Activated T-helper 2 cell treated with anti-CD3 and anti-CD28 coated beads, Interferon-gamma antibody, Interleukin-2, Interleukin-4, amounts not matched to agents 10 μg/mL and 5 μg/mL and 100 μg/mL, durations not matched to agents 14 hours and 24 hours and 36 hours (primary cell): ENCODE results near the gene RGS3. TPM values are rescaled to one million over a fixed set of nuclear protein-coding genes. Genes with fewer than 3 reads are reported as not detected.

Experiments used
- DNase-seq: peaks from one replicate; pipeline ENCODE4 v3.0.0; 2021; ENCODE audit warnings: low spot score
- H3K27ac Mint-ChIP-seq: one replicate; pipeline ENCODE4 v1.8.0; 2021; ENCODE audit warnings: mixed read lengths
- H3K27me3 Mint-ChIP-seq: one replicate; pipeline ENCODE4 v1.8.0; 2021; ENCODE audit warnings: low read depth, mixed read lengths
- H3K36me3 Mint-ChIP-seq: one replicate; pipeline ENCODE4 v1.8.0; 2021; ENCODE audit warnings: low read depth, mixed read lengths
- H3K4me1 Mint-ChIP-seq: one replicate; pipeline ENCODE4 v1.8.0; 2021; ENCODE audit warnings: low read depth, mixed read lengths
- H3K4me3 Mint-ChIP-seq: one replicate; pipeline ENCODE4 v1.8.0; 2021; ENCODE audit warnings: low read depth, mild to moderate bottlenecking, moderate library complexity, mixed read lengths
- H3K9me3 Mint-ChIP-seq: one replicate; pipeline ENCODE4 v1.8.0; 2021; ENCODE audit warnings: mixed read lengths
- intact Hi-C: fragments of 100-400 bp; cut with micrococcal nuclease; formaldehyde crosslinking; loops from one replicate; pipeline ENCODE4 v1.15.1; 2023
- total RNA-seq: library from RNA; stranded (reverse); gene quantifications from 2 replicates; pipeline ENCODE4 v1.2.3, GENCODE V29; 2022

RGS3 gene
- total RNA-seq, 1 donor from 2014 or later, result 64.2 TPM

DNA sequence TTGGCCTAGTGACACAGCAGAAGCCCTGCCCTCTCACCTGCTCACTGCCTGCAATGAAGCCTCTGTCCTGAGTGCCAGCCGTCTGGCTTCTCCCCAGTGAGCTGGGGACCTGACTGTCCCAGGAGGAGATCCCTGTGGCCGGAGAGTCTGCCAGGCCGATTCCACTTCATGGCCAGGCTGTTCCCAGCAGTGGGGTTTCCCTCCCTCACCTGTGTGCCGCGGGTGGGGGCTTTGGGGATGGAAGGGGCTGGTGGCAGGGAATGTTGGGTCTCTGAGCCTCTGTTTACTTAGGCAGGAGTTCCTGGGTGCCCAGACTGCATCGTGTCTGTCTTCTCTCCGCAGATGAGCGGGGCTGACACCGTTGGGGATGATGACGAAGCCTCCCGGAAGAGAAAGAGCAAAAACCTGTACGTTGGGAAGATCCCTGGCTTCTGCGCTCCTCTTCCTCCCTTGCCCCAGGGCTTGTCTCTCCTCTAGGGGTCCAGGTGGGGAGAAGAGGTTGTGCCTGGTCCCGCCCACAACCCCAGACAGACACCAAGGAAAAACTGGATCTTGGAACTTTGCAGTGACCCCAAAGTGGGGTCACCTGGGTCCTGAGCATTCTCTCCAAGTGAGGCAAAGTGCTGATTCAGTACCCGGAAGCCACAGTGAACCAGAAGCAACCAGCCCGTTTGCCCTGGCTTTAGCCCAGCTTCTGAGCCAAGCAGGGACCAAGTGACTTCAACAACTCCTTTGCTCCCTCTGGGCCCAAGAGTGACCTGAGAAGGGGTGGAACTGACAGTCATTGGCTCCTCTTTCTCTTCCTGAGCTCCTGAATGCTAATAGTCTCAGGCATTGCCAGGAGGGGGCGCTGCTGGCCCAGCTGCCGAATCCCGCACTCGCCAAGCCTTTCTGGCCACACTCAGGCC, 127.7 kb downstream of the RGS3 start:
- Mint-ChIP-seq H3K27me3 (no peaks in the 10 kb centered on the region), H3K27ac (peak overlapping the region; percentile 60), H3K9me3 (no peaks in the 10 kb centered on the region), H3K4me3 (no peak overlapping the region), H3K36me3 (peaks cover 48% of the 10 kb centered on the region), H3K4me1 (peaks cover 44% of the 10 kb centered on the region)
- intact Hi-C loops, result loop anchor here (1.0 to 2.0 kb wide), 3 partner anchors 11 to 144 kb away; no protein-coding TSS in a partner anchor
- peak; percentile 44 for DNase-seq

DNA sequence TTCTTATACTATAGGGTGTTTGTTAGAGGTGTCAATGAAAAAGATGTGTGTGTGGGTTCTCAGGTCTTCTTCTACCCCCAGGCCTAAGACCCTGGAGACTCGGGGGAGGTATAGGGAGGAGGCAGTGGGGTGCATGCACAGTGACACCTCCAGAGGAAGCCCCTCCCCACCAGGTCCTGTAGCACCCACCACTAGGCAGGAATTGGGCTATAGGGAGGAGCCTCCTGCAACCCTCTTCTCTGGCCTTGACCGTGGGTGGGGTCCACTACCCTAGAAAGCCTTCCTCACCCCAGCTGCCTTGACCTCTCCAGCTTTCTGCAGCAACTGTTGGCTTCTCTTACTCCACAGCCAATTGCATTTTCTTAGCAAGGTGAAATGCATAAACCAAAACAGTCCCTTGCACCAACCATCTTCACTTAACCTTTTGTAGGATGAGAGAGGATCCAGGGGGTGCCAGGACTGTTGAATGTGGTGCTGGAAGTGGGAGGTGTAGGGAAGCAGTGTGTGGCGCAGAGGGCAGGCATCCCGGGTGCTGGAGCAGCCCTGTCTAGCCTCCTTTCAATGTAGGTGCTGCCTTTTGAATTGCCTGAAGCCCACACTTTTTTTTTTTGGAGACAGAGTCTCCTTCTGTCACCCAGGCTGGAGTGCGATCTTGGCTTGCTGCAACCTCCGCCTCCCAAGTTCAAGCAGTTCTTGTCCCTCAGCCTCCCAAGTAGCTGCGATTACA, 128.5 kb downstream of the RGS3 start:
- Mint-ChIP-seq H3K36me3 (peaks cover 50% of the 10 kb centered on the region), H3K4me3 (no peak overlapping the region), H3K27ac (peak overlapping the region; percentile 93), H3K9me3 (no peaks in the 10 kb centered on the region), H3K4me1 (peaks cover 39% of the 10 kb centered on the region), H3K27me3 (no peaks in the 10 kb centered on the region)
- no peak for DNase-seq
- intact Hi-C loops, result loop anchor here (1.0 to 2.0 kb wide), 3 partner anchors 10 to 145 kb away; no protein-coding TSS in a partner anchor

DNA sequence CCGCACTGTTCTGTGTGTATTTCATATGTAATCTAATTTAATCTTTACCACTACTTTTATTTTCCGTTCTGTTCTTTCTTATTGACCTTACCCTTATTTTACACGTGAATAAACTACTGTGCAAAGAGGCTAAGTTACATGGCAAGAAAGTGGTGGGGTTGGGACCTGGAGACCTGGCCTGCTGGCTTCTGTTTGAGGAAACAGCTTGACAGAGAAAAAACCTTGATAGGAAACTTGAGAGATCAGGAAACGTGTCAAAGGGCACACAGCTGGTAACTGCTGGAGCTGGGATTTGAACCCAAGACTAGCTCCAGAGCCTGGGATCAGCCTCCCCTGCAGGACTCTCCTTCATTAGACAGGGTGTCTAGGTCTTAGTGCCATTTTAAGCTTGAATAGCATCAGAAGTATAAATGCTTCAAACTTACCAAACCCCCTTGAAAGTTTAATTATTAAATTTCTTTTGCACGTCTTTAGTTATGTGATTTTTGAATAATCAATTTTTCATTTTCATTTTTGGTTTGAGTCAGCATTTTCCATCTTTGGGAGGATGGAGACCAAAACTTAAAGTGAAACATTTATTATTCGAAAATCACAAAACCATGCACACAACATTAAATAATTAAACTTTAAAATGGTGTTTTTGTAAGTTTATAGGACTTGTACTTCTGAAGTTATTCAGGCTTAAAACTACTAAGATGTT, 129.5 kb downstream of the RGS3 start:
- peaks cover 54% of the 10 kb centered on the region for H3K36me3 Mint-ChIP-seq
- no peaks in the 10 kb centered on the region for H3K27me3 Mint-ChIP-seq
- H3K4me3 Mint-ChIP-seq, result peak overlapping the region; percentile 43
- H3K4me1 Mint-ChIP-seq, result peaks cover 37% of the 10 kb centered on the region
- H3K9me3 Mint-ChIP-seq, result no peaks in the 10 kb centered on the region
- peak overlapping the region; percentile 93 for H3K27ac Mint-ChIP-seq
- intact Hi-C loops, result no loop called here
- DNase-seq, result no peak

GRCh38 chr9:113593682-113594281, 130.3 kb downstream of the RGS3 start:
- intact Hi-C loops, result no loop called here
- H3K36me3 Mint-ChIP-seq, result peaks cover 51% of the 10 kb centered on the region
- H3K4me1 Mint-ChIP-seq, result peaks cover 32% of the 10 kb centered on the region
- peak overlapping the region; percentile 70 for H3K27ac Mint-ChIP-seq
- no peak overlapping the region for H3K4me3 Mint-ChIP-seq
- H3K9me3 Mint-ChIP-seq, result no peaks in the 10 kb centered on the region
- no peak for DNase-seq
- H3K27me3 Mint-ChIP-seq, result no peaks in the 10 kb centered on the region

DNA sequence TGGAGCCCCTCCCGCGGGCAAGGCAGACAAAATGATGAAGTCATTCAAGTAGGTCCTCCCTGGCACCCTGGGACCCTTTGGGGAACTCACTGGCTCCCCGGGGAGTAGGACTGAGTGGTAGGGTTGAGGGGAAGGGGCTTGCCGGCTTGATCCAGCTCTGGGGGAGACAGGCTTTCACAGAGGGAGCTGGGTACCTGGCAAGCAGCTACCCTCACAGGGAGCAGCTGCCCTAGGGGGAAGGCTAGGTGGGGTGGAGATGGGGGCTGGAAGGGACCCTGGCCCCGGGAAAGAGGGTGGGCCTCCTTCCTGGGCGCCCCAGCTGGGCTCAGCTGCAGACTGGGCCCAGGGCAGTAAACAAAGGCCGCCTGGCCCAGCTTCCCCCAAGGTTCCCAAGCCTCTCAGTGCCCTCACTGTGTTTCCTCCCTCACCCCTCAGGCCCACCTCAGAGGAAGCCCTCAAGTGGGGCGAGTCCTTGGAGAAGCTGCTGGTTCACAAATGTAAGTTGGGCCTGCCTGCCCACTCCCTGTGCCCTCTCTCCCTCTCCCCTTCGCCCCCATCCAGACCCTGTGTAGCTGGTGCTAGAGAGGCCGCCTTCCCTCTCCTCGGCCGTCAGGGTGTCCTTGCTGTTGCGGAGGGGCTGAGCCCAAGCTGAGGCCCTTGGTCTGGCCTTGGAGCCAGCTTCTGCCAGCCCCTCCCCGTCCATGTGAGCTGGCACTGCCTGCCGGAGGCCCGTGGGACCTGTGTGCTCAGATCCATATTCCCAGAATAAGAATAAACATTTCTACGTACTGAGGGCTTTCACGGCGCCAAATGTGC, 131.2 kb downstream of the RGS3 start:
- no peaks in the 10 kb centered on the region for H3K27me3 Mint-ChIP-seq
- no peak for DNase-seq
- peaks cover 54% of the 10 kb centered on the region for H3K36me3 Mint-ChIP-seq
- no peaks in the 10 kb centered on the region for H3K9me3 Mint-ChIP-seq
- no peak overlapping the region for H3K27ac Mint-ChIP-seq
- H3K4me3 Mint-ChIP-seq, result no peak overlapping the region
- intact Hi-C loops, result no loop called here
- H3K4me1 Mint-ChIP-seq, result peaks cover 25% of the 10 kb centered on the region

- Mint-ChIP-seq H3K27me3 (no peaks in the 10 kb centered on the region), H3K36me3 (peaks cover 47% of the 10 kb centered on the region), H3K4me3 (no peak overlapping the region), H3K9me3 (no peaks in the 10 kb centered on the region), H3K27ac (no peak overlapping the region), H3K4me1 (peaks cover 20% of the 10 kb centered on the region)
- intact Hi-C loops, result no loop called here
- DNase-seq, result no peak
Measured at GRCh38 chr9:113596616-113597320, 133.2 kb downstream of the RGS3 start.

DNA sequence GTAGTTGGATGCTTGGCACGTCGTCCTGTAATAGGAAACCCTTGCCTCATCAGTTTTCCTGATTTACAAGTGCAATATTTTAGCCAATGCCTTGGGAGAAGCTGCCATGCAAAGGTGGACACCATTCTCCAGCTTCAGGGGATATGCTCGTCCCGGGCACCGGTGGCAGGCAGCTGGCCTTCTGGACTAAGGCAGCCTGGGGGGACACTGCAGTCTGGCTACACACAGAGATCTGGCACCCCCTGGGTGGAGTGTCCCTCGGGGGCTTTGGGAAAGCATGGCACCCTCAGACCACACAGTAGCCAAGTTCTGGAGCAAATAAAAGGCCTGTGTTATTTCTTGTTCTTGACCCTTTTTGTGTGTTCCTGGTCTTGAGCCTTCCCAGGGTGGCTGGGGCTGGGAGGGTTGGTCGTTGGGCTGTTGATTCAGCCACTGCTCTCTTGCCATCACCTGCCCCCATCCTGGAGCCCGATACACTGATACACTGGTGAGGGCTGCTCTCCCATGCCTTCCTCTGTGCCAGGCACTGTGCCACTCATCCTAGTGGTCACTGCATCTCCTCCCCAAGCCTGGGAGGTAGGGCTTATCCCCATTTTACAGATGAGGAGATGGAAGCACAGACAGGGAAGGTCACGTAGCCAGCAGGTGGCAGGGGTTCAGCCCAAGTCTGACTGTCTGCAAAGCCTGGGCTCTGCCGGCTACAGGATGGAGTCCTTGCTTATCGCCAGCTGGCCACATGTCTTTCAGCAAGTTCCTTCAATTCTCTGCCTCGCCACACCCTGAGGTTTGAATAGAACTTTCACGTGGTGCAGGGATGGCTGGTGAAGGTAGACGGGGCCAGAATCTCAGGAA, 134.1 kb downstream of the RGS3 start:
- Mint-ChIP-seq H3K4me1 (peaks cover 21% of the 10 kb centered on the region), H3K4me3 (no peak overlapping the region), H3K9me3 (no peaks in the 10 kb centered on the region), H3K27me3 (no peaks in the 10 kb centered on the region), H3K27ac (no peak overlapping the region), H3K36me3 (peaks cover 40% of the 10 kb centered on the region)
- intact Hi-C loops, result no loop called here
- no peak for DNase-seq

DNA sequence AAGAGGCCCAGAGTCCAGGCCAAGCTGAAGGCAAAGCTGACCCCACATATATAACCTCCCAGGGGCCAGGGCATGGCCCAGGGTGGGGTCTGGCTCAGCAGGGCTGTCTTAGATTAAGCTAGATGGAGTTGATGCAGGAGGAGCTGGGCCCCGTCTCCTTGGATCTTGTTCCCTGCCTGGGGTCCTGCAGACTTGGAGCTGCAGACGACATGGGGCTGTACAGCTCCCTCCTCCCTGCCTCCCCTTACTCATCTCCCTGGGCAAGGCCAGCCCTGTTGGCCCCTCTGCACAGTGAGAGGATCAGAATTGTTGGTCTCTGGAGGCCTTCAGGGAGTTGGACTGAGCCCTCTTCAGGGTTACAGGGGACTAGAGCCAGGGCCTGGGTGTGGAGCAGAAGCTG, 134.9 kb downstream of the RGS3 start:
- H3K4me3 Mint-ChIP-seq, result no peak overlapping the region
- H3K27ac Mint-ChIP-seq, result no peak overlapping the region
- intact Hi-C loops, result no loop called here
- H3K4me1 Mint-ChIP-seq, result peaks cover 14% of the 10 kb centered on the region
- no peak for DNase-seq
- no peaks in the 10 kb centered on the region for H3K27me3 Mint-ChIP-seq
- H3K36me3 Mint-ChIP-seq, result peaks cover 36% of the 10 kb centered on the region
- H3K9me3 Mint-ChIP-seq, result no peaks in the 10 kb centered on the region

DNA sequence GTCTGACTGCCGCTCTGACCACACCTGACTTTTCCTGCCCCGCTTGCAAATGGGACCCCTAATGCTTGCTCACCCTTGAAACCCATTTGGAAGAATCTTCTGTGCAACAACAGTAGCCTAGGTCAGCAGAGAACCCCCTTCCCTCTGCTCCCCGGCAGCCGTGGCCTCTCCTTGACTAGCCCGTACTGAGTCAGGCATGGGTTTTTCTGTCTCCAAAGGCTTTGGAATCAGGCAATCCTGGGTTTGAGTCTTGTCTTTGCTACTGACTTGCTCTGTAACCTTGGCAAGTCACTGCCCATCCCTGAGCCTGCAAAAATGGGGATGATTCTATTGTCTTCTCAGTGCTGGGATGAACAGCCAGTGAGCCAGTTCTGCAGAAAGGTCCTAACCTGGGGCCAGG, 135.4 kb downstream of the RGS3 start:
- H3K9me3 Mint-ChIP-seq, result no peaks in the 10 kb centered on the region
- intact Hi-C loops, result no loop called here
- H3K27ac Mint-ChIP-seq, result no peak overlapping the region

GRCh38 chr9:113599646-113600022, 136.1 kb downstream of the RGS3 start:
- intact Hi-C loops, result no loop called here
- no peaks in the 10 kb centered on the region for H3K9me3 Mint-ChIP-seq
- H3K4me3 Mint-ChIP-seq, result no peak overlapping the region
- H3K27me3 Mint-ChIP-seq, result no peaks in the 10 kb centered on the region
- H3K4me1 Mint-ChIP-seq, result peaks cover 14% of the 10 kb centered on the region
- H3K27ac Mint-ChIP-seq, result no peak overlapping the region
- peaks cover 32% of the 10 kb centered on the region for H3K36me3 Mint-ChIP-seq
- DNase-seq, result no peak

More for the DNA sequence above, 135.4 kb downstream of the RGS3 start:
- Mint-ChIP-seq H3K4me3 (no peak overlapping the region), H3K27me3 (no peaks in the 10 kb centered on the region), H3K36me3 (peaks cover 36% of the 10 kb centered on the region), H3K4me1 (peaks cover 14% of the 10 kb centered on the region)
- DNase-seq, result no peak
